ENCODE results near the gene QKI. TPM values are rescaled to one million over a fixed set of nuclear protein-coding genes. Genes with fewer than 3 reads are reported as not detected.

The QKI gene
- total RNA-seq, 1 experiment from 2014 or later, result 134 TPM

DNA sequence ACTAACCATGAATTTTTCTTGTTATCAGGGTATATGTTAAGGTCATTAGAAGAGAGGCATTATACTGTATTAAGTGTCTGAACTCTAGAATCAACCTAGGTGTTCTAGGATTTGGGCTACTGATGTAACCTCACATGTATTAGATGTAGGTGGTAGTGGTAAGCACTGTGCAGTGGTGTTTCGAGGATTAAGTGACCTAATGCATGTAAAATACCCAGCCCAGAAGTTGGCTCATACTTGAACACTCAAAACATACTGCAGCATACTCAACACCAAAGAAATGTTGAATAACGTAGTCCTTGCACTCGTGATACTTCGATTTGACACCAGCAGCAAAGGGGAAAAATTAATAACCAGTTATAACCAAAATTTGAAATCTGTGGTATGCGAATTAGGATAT, 48.7 kb downstream of the QKI start:
- Mint-ChIP-seq H3K4me1 (ENCODE audit: low read depth, unreplicated experiment) (peaks cover 21% of the 10 kb centered on the region), H3K9me3 (ENCODE audit: unreplicated experiment) (no peaks in the 10 kb centered on the region), H3K36me3 (ENCODE audit: insufficient read depth, unreplicated experiment) (peaks cover 19% of the 10 kb centered on the region), H3K4me3 (ENCODE audit: unreplicated experiment) (no peak overlapping the region), H3K27me3 (ENCODE audit: insufficient read depth, unreplicated experiment) (no peaks in the 10 kb centered on the region), H3K27ac (ENCODE audit: unreplicated experiment) (no peak overlapping the region)
- ChIA-PET POLR2A (no interaction called here), CTCF (no interaction called here)
- TF ChIP-seq, protein P1, sequence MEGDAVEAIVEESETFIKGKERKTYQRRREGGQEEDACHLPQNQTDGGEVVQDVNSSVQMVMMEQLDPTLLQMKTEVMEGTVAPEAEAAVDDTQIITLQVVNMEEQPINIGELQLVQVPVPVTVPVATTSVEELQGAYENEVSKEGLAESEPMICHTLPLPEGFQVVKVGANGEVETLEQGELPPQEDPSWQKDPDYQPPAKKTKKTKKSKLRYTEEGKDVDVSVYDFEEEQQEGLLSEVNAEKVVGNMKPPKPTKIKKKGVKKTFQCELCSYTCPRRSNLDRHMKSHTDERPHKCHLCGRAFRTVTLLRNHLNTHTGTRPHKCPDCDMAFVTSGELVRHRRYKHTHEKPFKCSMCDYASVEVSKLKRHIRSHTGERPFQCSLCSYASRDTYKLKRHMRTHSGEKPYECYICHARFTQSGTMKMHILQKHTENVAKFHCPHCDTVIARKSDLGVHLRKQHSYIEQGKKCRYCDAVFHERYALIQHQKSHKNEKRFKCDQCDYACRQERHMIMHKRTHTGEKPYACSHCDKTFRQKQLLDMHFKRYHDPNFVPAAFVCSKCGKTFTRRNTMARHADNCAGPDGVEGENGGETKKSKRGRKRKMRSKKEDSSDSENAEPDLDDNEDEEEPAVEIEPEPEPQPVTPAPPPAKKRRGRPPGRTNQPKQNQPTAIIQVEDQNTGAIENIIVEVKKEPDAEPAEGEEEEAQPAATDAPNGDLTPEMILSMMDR (IDR thresholded peaks at IDR 0.05; ENCODE audit: insufficient read depth in 1 of 2, low read depth in 1 of 2, low read length in 1 of 2, severe bottlenecking in 1 of 2, unreplicated experiment in 1 of 2), result no peak
- intact Hi-C loops (cut with micrococcal nuclease; ENCODE audit: unreplicated experiment), result no loop called here
- Histone ChIP-seq H3K4me3 (ENCODE audit: low read depth, low read length) (no peak overlapping the region), H3K9me3 (no peaks in the 10 kb centered on the region), H3K27me3 (replicated peaks; ENCODE audit: control insufficient read depth, insufficient read depth, low read length) (no peaks in the 10 kb centered on the region), H3K4me1 (peaks cover 8% of the 10 kb centered on the region; the same call in 1 of the 2 replicates), H3K36me3 (ENCODE audit: control insufficient read depth, insufficient read depth, low read length) (no peaks in the 10 kb centered on the region; the same call in 1 of the 2 replicates)
- BruUV-seq (replicated peaks), result no TSS peak
- DNase-seq, result no peak

DNA sequence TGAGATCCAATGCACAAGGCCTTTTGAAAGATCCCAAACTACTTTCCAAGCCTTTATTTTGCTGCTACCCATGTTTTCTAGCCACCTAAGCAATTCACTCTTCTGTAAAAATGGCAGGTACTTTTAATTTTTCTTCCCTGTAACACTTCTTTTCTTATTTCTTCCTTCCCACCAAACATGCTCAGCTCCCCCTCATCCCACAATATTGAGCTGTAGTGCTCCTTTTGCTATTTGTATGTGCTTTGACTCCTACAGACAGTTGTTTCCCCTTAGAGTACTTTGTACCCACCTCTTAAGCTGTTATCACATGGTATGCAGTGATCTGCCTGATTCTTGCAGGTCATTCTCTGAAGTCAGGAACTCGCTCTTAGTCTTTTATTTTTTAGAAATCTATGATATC, 49.3 kb downstream of the QKI start:
- no peaks in the 10 kb centered on the region; the same call in 1 of the 2 replicates for H3K36me3 ChIP-seq (ENCODE audit: control insufficient read depth, insufficient read depth, low read length)
- peaks cover under 1% of the 10 kb centered on the region for H3K9me3 Mint-ChIP-seq (ENCODE audit: unreplicated experiment)
- H3K4me1 Mint-ChIP-seq (ENCODE audit: low read depth, unreplicated experiment), result peaks cover 21% of the 10 kb centered on the region
- H3K36me3 Mint-ChIP-seq (ENCODE audit: insufficient read depth, unreplicated experiment), result peaks cover 19% of the 10 kb centered on the region
- H3K9me3 ChIP-seq, result no peaks in the 10 kb centered on the region
- no peak overlapping the region for H3K4me3 Mint-ChIP-seq (ENCODE audit: unreplicated experiment)
- TF ChIP-seq, protein P1 (IDR thresholded peaks at IDR 0.05; ENCODE audit: insufficient read depth in 1 of 2, low read depth in 1 of 2, low read length in 1 of 2, severe bottlenecking in 1 of 2, unreplicated experiment in 1 of 2), result no peak
- no peaks in the 10 kb centered on the region for H3K27me3 Mint-ChIP-seq (ENCODE audit: insufficient read depth, unreplicated experiment)
- no TSS peak for BruUV-seq (replicated peaks)
- H3K4me3 ChIP-seq (ENCODE audit: low read depth, low read length), result no peak overlapping the region
- no peak overlapping the region for H3K27ac Mint-ChIP-seq (ENCODE audit: unreplicated experiment)
- ChIA-PET CTCF (no interaction called here), POLR2A (no interaction called here)
- intact Hi-C loops (cut with micrococcal nuclease; ENCODE audit: unreplicated experiment), result no loop called here
- DNase-seq, result no peak
- H3K4me1 ChIP-seq, result peaks cover 8% of the 10 kb centered on the region; the same call in 1 of the 2 replicates
- no peaks in the 10 kb centered on the region for H3K27me3 ChIP-seq (replicated peaks; ENCODE audit: control insufficient read depth, insufficient read depth, low read length)

DNA sequence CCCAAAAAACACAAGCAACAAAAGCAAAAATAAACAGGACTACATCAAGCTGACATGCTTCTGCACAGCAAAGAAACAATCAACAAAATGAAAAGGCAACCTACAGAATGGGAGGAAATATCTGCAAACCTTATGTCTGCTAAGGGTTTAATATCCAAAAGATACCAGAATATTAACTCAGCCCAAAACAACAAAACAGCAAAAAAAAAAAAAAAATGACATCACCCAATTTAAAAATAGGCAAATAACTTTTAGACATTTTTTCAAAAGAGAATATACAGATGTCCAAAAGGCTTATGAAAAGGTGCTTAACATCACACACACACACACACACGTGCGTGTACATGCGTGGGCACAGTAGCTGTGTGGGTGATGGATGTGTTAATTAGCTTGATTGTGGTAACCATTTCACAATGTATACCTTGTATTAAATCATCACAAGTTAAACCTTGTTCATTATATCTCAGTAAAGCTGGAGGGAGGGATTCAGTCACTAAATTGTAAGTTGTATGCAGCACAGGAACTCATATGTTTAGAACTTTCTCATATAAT, 52.4 kb downstream of the QKI start:
- ChIA-PET CTCF (no interaction called here), POLR2A (interaction anchor here (0.7 kb wide), 1 partner anchor 74 kb away, joined by 4 read pairs; no protein-coding TSS in a partner anchor)
- H3K36me3 ChIP-seq (ENCODE audit: control insufficient read depth, insufficient read depth, low read length), result no peaks in the 10 kb centered on the region
- peaks cover 9% of the 10 kb centered on the region for H3K9me3 ChIP-seq
- H3K4me3 ChIP-seq (ENCODE audit: low read depth, low read length), result no peak overlapping the region
- DNase-seq, result no peak
- no peak overlapping the region for H3K27ac Mint-ChIP-seq (ENCODE audit: unreplicated experiment)
- no peaks in the 10 kb centered on the region for H3K27me3 ChIP-seq (replicated peaks; ENCODE audit: control insufficient read depth, insufficient read depth, low read length)
- no peak overlapping the region for H3K4me3 Mint-ChIP-seq (ENCODE audit: unreplicated experiment)
- peaks cover 40% of the 10 kb centered on the region for H3K36me3 Mint-ChIP-seq (ENCODE audit: insufficient read depth, unreplicated experiment)
- intact Hi-C loops (cut with micrococcal nuclease; ENCODE audit: unreplicated experiment), result no loop called here
- H3K4me1 ChIP-seq, result peaks cover 8% of the 10 kb centered on the region; the same call in 1 of the 2 replicates
- TF ChIP-seq, protein P1 (IDR thresholded peaks at IDR 0.05; ENCODE audit: insufficient read depth in 1 of 2, low read depth in 1 of 2, low read length in 1 of 2, severe bottlenecking in 1 of 2, unreplicated experiment in 1 of 2), result no peak
- BruUV-seq (replicated peaks), result no TSS peak
- H3K9me3 Mint-ChIP-seq (ENCODE audit: unreplicated experiment), result peaks cover 28% of the 10 kb centered on the region
- peaks cover 21% of the 10 kb centered on the region for H3K4me1 Mint-ChIP-seq (ENCODE audit: low read depth, unreplicated experiment)
- no peaks in the 10 kb centered on the region for H3K27me3 Mint-ChIP-seq (ENCODE audit: insufficient read depth, unreplicated experiment)

Data from Caco-2 (cell line).